Measurements from ENCODE around the gene MICA.
"Not testable (repeated sequence)": the region's sequence is repeated elsewhere in the genome, so short reads cannot be mapped to it uniquely, and the experiment has no call there.

MICA gene

DNA sequence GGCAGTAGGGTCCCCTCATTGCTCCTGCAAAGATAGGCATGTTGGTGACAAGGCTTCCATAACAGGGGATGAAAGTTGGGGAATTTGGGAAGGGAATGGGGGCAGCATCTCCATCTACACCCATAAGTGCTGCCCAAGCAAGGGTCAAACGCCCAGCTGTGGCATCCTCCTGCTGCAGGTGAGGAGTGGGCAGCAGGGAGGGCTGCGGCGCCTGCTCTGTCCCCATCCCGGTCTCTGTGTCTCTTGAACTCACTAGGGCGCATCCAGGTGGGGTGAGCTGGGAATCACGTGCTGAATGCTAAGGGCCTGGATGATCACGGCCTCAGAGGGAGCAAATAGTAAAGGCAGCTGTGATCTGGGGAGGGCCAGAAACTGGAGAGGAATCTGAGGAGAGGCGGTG lies 9.1 kb downstream of the MICA start:
- no peak for DNase-seq (ENCODE audit: low read depth in 3 of 3)

- not testable (repeated sequence) for DNase-seq (ENCODE audit: low read depth in 3 of 3)
These were observed 10.9 kb downstream of the MICA start for GRCh38 chr6:31414148-31414770.

DNA sequence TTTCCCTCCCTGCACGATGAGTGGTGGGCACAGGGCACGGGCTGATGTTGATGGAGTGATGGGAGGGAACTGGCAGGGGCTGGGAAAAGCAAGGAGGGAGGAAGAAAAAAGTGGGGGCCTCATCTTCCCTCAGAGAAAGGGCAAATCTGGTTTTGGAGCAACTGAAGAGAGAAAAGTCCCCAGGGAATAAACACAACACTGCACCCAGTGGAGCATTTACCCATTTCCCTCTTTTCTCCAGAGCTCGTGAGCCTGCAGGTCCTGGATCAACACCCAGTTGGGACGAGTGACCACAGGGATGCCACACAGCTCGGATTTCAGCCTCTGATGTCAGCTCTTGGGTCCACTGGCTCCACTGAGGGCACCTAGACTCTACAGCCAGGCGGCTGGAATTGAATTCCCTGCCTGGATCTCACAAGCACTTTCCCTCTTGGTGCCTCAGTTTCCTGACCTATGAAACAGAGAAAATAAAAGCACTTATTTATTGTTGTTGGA lies 11.4 kb downstream of the MICA start:
- no peak for DNase-seq (ENCODE audit: low read depth in 3 of 3)

DNA sequence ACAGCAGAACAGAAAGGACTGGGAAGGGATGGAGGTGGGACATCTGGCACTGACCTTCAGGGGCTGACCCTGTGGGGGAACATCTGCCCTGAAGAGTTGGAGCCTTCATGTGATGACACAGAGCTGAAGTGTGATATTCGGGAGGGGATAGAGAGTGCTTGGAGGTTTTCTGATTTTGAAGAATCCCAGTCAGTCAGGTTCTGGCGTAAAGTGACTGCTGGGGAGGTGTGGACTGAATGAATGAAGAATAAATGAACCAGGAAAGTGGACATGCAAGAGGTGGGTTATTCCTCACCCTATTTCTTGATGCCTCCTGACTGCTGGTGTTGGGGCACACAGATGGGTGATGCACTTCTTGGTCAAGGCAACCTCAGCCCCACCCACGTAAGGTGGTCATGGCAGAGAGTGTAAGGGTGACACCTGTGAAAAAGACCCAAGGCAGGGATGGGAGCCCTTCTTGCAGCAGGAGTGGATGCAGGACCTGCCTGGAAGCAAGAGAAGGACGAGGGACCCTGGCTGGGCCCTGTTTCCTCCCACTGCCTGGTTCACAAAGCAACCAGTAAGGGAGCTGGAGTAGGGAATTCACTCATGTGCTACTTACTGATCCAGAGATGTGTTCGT lies 13.1 kb downstream of the MICA start:
- DNase-seq (ENCODE audit: low read depth in 3 of 3): no peak

GRCh38 chr6:31418251-31418650 lies 14.9 kb downstream of the MICA start:
- DNase-seq (ENCODE audit: low read depth in 3 of 3): no peak

DNA sequence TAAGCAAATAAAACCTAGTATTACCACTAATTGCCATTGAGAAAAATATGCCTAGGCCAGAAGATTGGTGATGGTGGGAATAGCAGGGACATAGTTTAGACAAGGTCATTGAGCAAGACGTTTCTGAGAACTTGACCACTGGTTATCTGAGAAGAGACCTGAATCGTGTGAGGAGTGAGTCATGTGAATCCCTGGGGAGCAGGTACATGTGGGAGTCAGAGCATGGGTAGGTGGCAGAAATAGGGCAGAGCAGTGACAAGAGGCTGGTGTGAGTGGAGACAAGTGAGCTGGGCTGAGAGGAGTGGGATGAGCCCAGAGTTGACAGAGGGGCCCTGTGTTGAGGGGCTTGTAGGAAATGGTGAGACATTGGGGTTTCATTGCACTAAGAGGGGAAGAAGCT lies 16.4 kb downstream of the MICA start:
- DNase-seq (ENCODE audit: low read depth in 3 of 3): no peak

- no peak for DNase-seq (ENCODE audit: low read depth in 3 of 3)
These were observed 17.2 kb downstream of the MICA start for GRCh38 chr6:31420546-31420945.

DNA sequence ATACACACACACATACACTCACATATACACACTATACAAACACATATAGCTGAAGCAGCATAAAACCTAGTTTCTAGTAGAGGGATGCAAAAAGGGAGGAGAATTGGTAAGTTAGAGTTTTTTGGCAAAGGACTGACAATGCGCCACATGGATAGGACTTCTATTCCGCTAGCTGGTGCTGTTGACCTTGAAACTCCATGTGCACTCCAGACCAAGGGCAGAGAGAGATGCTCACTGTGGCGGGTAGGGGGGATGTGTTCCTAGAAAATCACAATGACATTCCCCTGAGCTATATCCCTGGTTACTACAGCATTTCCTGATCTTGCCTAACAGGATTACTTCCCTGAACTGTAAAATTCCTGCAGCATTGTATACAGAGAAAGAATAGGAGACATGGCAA lies 19.2 kb downstream of the MICA start:
- DNase-seq (ENCODE audit: low read depth in 3 of 3): no peak

DNA sequence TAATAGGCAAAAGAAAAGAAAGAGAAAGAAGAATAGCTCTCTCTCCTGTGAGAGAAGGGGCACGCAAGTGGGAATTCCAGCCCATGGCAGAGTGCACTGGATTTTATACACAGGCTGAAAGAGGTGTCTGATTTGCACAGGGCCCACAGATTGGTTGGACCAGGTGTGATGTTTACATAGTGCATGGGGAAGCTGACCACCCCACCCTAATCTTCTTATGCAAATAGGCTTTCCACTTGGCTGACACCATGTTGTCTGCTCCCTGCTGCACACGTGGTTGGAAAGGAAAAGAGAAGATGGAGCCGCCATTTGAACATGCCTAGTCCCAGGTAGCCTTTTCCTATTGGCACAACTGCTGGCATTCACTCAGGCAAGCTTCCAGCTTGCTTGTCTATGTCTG lies 20.2 kb downstream of the MICA start:
- DNase-seq (ENCODE audit: low read depth in 3 of 3): no peak

- no peak for DNase-seq (ENCODE audit: low read depth in 3 of 3)
These were observed 23.3 kb downstream of the MICA start for GRCh38 chr6:31426395-31427354.

DNA sequence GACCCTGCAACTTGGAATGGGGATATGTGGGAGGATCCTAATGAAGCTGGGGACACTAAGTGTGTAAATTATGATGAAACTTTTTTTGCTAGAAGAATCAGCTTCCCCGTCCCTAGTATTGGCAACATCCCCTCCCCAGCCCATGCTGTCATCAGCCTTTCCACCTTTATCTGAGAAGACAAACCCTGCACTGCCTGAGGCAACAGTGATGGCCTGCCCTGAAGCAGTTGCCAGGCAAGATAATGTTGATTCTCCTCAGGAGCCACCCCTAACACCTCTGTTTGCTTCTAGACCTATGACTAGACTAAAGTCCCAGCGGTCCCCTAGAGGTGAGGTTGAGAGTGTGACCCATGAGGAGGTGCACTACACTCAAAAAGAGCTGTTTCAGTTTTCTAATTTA lies 27.1 kb downstream of the MICA start:
- DNase-seq (ENCODE audit: low read depth in 3 of 3): no peak

DNA sequence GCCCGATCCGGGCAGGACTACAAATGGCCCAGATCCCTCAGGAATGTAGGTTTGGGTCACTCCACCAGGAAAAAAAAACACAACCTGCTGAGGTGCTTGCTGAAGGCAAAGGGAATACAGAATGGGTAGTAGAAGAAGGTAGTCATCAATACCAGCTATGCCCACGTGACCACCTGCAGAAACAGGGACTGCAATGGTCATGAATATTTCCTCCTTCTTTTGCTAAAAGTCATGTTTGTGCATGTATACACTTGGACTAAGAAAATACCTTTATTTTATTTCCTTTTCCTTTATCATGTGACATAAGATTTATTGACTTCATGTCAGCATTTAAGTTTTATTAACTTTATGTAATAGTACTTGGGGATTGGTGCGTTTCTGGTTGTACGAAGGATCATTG lies 31.7 kb downstream of the MICA start:
- DNase-seq (ENCODE audit: low read depth in 3 of 3): not testable (repeated sequence)

GRCh38 chr6:31438222-31438621 lies 34.8 kb downstream of the MICA start:
- DNase-seq (ENCODE audit: low read depth in 3 of 3): no peak

DNA sequence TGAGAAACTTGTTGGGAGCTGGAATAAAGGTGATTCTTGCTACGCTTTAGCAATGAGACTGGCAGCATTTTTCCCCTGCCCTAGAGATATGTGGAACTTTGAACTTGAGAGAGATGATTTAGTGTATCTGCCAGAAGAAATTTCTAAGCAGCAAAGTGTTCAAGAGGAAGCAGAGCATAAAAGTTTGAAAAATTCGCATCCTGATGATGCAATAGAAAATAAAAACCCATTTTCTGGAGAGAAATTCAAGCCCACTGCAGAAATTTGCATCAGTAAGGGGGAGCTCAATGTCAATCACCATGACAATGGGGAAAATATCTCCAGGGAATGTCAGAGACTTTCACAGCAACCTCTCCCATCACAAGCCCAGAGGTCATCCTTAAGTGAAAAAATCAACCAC lies 35.3 kb downstream of the MICA start:
- no peak for DNase-seq (ENCODE audit: low read depth in 3 of 3)

GRCh38 chr6:31441365-31442267 lies 38.2 kb downstream of the MICA start:
- peak in 2 of 3 experiments; percentile 76 to 85 for DNase-seq (ENCODE audit: low read depth in 3 of 3)

DNA sequence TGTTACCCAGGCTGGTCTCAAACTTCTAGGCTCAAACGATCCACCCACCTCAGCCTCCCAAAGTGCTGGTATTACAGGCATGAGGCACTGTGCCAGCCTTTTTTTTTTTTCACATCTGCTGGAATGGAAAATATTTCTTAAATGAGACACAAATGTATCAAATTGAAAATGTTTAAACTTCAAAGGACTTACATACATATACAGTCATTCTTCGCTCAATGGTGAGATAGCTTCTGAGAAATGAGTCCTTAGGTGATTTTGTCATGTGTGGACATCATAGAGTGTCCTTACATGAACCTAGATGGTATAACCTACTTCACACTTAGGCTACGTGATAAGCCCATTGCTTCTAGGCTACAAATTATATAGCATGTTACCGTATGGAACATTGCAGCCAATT lies 43.1 kb downstream of the MICA start:
- no peak for DNase-seq (ENCODE audit: low read depth in 3 of 3)

DNA sequence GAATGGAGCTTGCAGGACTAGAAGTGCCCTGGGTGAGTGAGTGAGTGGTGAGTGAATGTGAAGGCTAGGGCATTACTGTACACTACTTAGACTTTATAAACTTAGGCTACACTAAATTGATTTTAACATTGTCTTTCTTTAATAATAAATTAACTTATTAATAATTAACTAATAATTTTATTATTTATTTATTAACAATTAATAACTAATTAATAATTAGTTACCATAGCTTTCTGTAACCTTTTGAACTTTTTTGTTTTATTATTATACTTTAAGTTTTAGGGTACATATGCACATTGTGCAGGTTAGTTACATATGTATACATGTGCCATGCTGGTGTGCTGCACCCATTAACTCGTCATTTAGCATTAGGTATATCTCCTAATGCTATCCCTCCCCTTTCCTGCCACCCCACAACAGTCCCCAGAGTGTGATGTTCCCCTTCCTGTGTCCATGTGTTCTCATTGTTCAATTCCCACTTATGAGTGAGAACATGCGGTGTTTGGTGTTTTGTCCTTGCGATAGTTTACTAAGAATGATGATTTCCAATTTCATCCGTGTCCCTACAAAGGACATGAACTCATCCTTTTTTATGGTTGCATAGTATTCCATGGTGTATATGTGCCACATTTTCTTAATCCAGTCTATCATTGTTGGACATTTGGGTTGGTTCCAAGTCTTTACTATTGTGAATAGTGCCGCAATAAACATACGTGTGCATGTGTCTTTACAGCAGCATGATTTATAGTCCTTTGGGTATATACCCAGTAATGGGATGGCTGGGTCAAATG lies 43.8 kb downstream of the MICA start:
- not testable (repeated sequence) for DNase-seq (ENCODE audit: low read depth in 3 of 3)

GRCh38 chr6:31450751-31451150 lies 47.4 kb downstream of the MICA start:
- DNase-seq (ENCODE audit: low read depth in 3 of 3): no peak

DNA sequence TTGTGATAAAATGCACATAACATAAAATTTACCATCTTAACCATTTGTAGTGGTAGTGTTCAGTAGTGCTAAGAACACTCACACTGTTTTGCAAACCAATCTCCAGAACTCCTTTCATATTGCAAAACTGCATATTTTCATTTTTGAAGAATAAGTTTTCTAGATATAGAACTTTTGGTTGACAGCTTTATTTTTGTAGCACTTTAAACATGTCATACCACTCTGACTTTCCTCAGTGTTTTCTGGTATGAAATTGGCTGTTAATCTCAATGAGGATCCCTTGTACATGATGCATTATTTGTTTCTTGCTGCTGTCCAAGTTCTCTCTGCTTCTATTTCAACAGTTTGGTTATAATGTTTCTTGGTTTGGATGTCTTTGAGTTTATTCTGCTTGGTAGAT lies 49.5 kb downstream of the MICA start:
- DNase-seq (ENCODE audit: low read depth in 3 of 3): no peak

DNA sequence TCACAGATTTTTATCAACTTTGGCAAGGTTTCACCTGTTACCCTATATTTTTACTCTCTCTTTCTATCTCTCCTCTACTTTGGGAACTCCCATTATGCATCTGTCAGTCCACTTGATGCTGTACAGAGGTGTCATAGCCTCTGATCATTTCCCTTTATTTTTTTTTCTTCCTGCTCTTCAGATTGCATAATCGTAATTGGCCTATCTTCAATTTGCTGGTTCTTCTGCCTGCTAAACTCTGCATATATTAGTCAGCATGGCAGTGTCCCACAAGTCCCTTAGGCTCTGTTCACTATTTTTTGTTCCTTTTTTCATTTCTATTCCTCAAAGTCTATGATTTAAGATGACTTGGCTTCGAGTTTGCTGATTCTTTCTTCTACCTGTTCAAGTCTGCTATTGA lies 49.9 kb downstream of the MICA start:
- DNase-seq (ENCODE audit: low read depth in 3 of 3): no peak

GRCh38 chr6:31459864-31460263 lies 56.5 kb downstream of the MICA start:
- not testable (repeated sequence) for DNase-seq (ENCODE audit: low read depth in 3 of 3)
